ENCODE data around the gene ARL15. TPM values are rescaled to one million over a fixed set of nuclear protein-coding genes. Genes with fewer than 3 reads are reported as not detected.

ARL15 gene
- total RNA-seq, 1 donor from 2014 or later, result 10.4 TPM

DNA sequence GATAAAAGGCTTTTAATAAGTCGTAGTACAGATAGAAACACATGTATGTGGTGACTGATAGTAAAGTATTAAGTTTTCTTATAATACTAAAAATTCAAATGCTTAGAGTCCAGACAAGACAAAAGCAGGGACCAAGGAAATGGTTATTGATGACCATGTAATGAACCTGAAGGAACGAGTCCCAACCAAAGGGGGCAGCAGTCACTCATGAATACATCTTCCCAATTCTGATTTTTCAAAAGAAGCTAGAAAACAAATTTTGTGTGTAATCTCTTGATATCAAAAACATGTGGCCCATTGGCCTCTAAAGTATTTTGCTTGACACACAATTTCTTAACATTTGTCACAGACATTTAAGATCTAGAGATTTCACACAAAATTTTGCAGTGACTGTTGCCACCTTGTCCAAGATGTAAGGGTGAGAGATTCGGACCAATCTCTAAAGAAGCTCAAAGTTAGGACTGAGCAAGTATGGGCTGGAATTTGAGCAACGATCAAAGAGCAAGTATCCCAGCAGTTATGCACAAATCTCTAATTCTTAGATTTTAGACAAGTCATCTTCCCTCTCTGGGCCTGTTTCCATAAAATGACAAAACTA is 66.8 kb downstream of the ARL15 start:
- H3K4me1 Mint-ChIP-seq (ENCODE audit: low read depth), result no peaks in the 10 kb centered on the region
- no peak for DNase-seq (ENCODE audit: low spot score)
- peaks cover 1% of the 10 kb centered on the region for H3K36me3 Mint-ChIP-seq (ENCODE audit: low read depth)
- no peak overlapping the region for H3K4me3 Mint-ChIP-seq
- intact Hi-C loops (cut with micrococcal nuclease), result loop anchor here (1.0 to 10.0 kb wide), 5 partner anchors 69 to 921 kb away; partner anchors contain the start of genes ARL15 and GPX8
- H3K9me3 Mint-ChIP-seq, result no peaks in the 10 kb centered on the region
- peaks cover 4% of the 10 kb centered on the region for H3K27me3 Mint-ChIP-seq (ENCODE audit: insufficient read depth)
- no peak overlapping the region for H3K27ac Mint-ChIP-seq

DNA sequence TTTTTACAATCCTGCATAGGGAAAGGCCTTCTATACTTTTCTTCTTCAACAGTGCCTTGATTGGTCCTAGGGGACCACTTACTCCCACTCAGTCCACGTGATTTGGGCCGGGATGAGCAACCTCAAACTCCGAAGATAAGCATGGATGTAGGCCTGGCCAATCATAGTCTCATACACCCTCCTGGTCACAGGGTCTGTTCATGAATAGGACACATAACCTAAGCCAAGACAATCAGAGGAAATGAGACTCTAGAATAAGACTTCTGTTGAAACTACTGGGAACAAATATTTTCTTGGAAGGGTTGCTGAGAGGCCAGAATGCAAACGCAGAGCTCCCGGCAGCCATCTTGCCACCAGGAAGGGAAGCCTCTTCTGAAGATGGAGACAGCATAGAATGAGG is 68.1 kb downstream of the ARL15 start:
- DNase-seq (ENCODE audit: low spot score), result no peak
- intact Hi-C loops (cut with micrococcal nuclease), result loop anchor here (2.0 to 10.0 kb wide), 3 partner anchors 70 to 923 kb away; partner anchors contain the start of genes ARL15 and GPX8
- Mint-ChIP-seq H3K4me1 (ENCODE audit: low read depth) (no peaks in the 10 kb centered on the region), H3K4me3 (no peak overlapping the region), H3K9me3 (no peaks in the 10 kb centered on the region), H3K27me3 (ENCODE audit: insufficient read depth) (peaks cover 4% of the 10 kb centered on the region), H3K27ac (no peak overlapping the region), H3K36me3 (ENCODE audit: low read depth) (peaks cover under 1% of the 10 kb centered on the region)

DNA sequence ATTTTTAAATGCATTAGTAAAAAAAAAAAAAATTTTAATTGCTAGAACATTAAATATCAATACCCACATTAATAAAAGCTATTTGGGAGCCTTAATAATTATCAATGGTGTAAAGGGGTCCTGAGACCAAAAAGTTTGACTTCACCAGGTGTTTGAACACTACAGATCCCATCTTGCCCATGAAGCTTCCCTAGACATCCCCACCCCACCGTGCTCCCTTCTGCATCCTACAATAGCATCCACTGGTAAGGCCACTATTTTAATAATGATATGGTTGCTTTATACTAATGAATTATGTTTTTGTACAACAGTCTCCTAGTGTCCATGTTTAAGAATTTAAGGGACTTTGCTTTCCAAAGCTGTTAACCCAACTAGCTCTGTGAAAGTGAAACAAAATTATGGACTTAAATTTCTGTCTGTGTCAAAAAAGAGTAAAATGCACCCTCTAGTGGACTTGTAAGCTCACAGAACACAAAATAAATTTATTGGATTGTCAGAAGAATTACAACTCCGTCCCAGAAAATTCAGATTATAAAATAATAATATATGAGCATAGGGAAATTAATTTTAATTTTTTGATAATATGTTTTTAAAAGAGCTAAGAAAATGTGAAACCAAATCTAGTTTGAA is 76.0 kb downstream of the ARL15 start:
- Mint-ChIP-seq H3K27me3 (ENCODE audit: insufficient read depth) (peaks cover 5% of the 10 kb centered on the region), H3K36me3 (ENCODE audit: low read depth) (no peaks in the 10 kb centered on the region), H3K4me3 (no peak overlapping the region), H3K27ac (no peak overlapping the region), H3K4me1 (ENCODE audit: low read depth) (no peaks in the 10 kb centered on the region), H3K9me3 (no peaks in the 10 kb centered on the region)
- intact Hi-C loops (cut with micrococcal nuclease), result no loop called here
- no peak for DNase-seq (ENCODE audit: low spot score)

DNA sequence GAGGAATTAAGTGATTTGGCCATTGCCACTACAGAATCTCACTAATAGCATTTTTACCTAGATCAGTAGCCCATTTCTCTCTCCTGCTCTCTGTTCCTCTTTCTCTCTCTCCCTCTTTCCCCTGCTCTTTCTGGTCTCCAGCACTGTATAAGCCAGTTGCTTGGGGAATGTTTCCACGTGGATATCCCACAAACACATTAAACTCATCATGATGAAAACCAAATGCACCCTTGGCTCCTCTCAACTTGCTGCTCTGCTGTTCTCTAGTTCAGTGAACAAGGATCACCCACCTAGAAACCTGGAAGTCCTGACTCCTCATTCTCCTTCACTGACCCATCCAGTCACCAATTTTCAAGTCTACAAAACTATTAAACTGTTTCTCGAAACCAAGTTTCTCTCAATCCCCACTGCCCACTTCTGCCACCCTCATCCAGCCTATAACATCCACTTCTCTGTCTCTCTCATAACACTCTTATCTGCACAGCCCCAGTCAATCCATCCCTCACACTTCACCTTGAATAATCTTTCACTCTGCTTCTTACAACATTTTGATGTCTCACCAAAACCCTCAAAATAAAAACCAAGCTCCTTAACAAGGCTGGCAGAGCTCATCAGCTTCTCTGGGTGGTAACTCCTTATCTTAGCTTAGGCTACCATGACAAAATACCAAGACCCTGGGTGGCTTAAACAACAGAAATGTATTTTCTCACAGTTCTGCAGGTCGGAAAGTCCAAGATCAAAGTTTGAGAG is 79.3 kb downstream of the ARL15 start:
- intact Hi-C loops (cut with micrococcal nuclease), result no loop called here

DNA sequence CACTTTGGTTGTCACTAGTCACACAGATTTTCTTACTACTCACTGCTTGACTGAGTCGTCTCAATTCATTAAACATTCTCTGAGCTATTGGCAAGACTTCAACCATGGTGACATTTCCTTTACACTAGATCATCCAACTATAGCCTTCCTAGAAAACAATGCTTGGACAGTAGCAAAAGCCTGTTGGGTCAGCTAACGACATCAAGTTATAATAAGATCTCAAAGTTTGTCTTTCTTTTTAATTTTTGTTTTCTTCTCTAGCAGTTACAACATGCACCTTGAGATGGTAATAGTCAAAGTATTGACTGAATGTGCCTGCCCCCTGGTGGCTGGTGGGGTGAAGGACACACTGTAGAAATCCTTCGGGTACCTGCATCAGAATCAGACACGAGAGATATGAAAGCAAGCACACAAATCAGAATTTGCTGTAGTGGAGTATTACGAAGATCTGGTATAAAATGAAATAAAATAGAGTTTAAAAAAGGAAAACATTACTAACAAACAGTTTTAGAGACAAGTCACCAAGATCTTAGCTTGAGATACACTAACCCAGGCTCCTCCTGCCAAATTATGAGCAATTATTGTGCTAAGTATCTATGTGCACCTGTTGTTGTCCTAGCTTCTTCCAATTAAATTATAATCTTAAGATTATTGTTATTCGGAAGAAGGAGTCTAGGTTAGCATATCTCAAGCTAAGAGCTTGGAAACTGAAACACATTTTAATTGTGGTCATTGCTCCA is 81.2 kb downstream of the ARL15 start:
- H3K27ac Mint-ChIP-seq, result no peak overlapping the region
- H3K9me3 Mint-ChIP-seq, result no peaks in the 10 kb centered on the region
- DNase-seq (ENCODE audit: low spot score), result peak; percentile 47
- intact Hi-C loops (cut with micrococcal nuclease), result loop anchor here (1.0 to 2.0 kb wide), 4 partner anchors 751 to 1059 kb away; no protein-coding TSS in a partner anchor
- H3K27me3 Mint-ChIP-seq (ENCODE audit: insufficient read depth), result peaks cover 8% of the 10 kb centered on the region
- no peak overlapping the region for H3K4me3 Mint-ChIP-seq
- H3K4me1 Mint-ChIP-seq (ENCODE audit: low read depth), result no peaks in the 10 kb centered on the region
- no peaks in the 10 kb centered on the region for H3K36me3 Mint-ChIP-seq (ENCODE audit: low read depth)

More for the DNA sequence above, 79.3 kb downstream of the ARL15 start:
- DNase-seq (ENCODE audit: low spot score), result no peak
- Mint-ChIP-seq H3K4me3 (no peak overlapping the region), H3K27ac (no peak overlapping the region), H3K36me3 (ENCODE audit: low read depth) (no peaks in the 10 kb centered on the region), H3K27me3 (ENCODE audit: insufficient read depth) (peaks cover 7% of the 10 kb centered on the region), H3K9me3 (no peaks in the 10 kb centered on the region), H3K4me1 (ENCODE audit: low read depth) (no peaks in the 10 kb centered on the region)

DNA sequence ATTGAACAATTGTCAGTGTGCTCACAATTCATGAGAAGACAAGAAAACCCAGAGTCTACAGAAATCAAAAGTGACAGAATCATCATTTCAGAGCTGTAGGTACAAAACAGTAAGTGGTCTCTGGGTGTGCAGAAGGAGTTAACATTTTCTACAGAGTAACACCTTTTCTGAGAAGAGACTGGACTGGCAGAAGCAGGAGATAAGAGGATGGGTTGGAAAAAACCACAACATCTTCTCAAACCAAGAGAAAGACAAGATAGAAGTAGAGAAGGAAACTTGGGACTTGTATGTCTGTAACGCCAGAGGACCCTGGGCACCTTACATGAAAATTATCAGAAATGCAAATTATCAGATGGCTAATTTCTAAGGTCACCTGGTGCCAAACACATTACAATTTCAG is 82.6 kb downstream of the ARL15 start:
- no peaks in the 10 kb centered on the region for H3K36me3 Mint-ChIP-seq (ENCODE audit: low read depth)
- H3K9me3 Mint-ChIP-seq, result no peaks in the 10 kb centered on the region
- peaks cover 8% of the 10 kb centered on the region for H3K27me3 Mint-ChIP-seq (ENCODE audit: insufficient read depth)
- no peaks in the 10 kb centered on the region for H3K4me1 Mint-ChIP-seq (ENCODE audit: low read depth)
- H3K27ac Mint-ChIP-seq, result no peak overlapping the region
- intact Hi-C loops (cut with micrococcal nuclease), result loop anchor here (2.0 kb wide), 1 partner anchor 801 kb away; no protein-coding TSS in a partner anchor
- no peak for DNase-seq (ENCODE audit: low spot score)
- no peak overlapping the region for H3K4me3 Mint-ChIP-seq

DNA sequence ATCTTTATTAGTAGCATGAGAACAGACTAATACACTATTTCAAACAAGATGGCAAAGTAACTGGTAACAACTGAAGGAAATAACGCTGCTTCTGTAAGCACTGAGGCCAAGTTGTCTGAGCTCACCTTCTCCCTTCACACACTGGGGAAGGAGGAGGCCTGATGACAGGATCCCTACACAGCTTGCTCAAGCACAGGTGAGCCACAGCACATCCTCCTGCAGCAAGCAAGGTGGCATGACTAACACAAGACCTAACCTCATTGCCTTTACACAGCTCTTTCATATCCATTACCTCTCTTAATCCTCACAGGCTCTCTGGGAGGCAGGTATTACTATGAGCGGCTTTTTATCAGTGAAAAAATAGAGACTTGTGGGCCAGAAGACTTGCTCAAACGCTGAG is 83.3 kb downstream of the ARL15 start:
- no peak for DNase-seq (ENCODE audit: low spot score)
- H3K27ac Mint-ChIP-seq, result no peak overlapping the region
- no peak overlapping the region for H3K4me3 Mint-ChIP-seq
- H3K27me3 Mint-ChIP-seq (ENCODE audit: insufficient read depth), result peaks cover 8% of the 10 kb centered on the region
- intact Hi-C loops (cut with micrococcal nuclease), result no loop called here
- H3K9me3 Mint-ChIP-seq, result no peaks in the 10 kb centered on the region
- H3K4me1 Mint-ChIP-seq (ENCODE audit: low read depth), result no peaks in the 10 kb centered on the region
- no peaks in the 10 kb centered on the region for H3K36me3 Mint-ChIP-seq (ENCODE audit: low read depth)

DNA sequence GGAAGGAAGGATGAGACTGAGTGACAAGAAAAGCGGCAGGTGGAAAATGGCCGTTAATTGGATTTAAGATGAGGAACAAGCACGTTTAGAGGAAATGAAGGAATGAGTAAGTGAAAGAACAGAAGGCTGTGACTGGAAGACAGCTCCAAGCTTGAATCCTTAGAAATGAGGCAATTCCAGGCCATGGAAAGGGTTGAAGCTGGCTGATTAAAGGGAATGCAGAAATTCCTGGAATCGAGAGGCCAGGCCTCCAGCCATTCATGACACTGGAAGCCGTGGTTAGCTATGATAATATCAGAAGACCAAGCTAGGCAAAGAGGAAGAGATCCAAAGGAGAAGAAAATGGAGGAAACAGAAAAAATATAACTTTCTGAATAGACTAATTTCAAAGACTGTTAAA is 84.2 kb downstream of the ARL15 start:
- no peak overlapping the region for H3K27ac Mint-ChIP-seq
- no peak for DNase-seq (ENCODE audit: low spot score)
- intact Hi-C loops (cut with micrococcal nuclease), result no loop called here
- H3K9me3 Mint-ChIP-seq, result no peaks in the 10 kb centered on the region
- no peaks in the 10 kb centered on the region for H3K4me1 Mint-ChIP-seq (ENCODE audit: low read depth)
- H3K4me3 Mint-ChIP-seq, result no peak overlapping the region
- peaks cover 7% of the 10 kb centered on the region for H3K27me3 Mint-ChIP-seq (ENCODE audit: insufficient read depth)
- H3K36me3 Mint-ChIP-seq (ENCODE audit: low read depth), result no peaks in the 10 kb centered on the region

DNA sequence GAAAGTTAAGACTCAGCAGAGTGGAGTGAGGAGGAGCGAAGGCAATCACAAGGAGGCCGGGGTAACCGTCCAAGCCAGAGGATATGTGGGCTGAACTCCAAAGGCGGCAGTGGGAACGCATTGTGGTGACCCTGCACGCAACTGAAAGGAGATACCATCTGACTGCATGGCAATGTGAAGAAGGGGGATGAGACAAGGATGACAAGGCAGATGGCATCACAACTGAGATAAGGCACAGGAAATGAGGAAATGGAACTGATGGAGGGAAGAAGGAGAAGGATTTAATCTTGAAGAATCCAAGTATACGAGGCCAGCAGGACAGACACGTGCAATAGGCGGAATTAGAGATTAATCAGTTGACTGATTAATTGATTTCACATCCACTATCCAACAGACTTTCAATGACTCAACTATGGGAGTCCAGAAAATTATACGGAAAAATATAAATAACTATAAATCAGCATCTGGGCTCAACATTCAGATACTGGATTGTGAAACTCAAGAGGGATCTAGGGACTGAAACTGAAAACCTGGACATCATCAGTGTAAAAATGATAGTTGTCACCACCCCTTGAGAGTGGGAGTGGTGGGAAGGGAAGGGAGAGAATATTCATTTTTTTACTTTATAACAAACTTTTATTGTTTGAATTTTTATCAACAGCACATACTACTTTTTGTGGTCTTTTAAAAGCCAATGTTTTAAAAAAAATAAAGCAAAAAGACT is 86.1 kb downstream of the ARL15 start:
- no peak for DNase-seq (ENCODE audit: low spot score)
- H3K36me3 Mint-ChIP-seq (ENCODE audit: low read depth), result no peaks in the 10 kb centered on the region
- H3K27ac Mint-ChIP-seq, result no peak overlapping the region
- peaks cover 5% of the 10 kb centered on the region for H3K27me3 Mint-ChIP-seq (ENCODE audit: insufficient read depth)
- no peaks in the 10 kb centered on the region for H3K4me1 Mint-ChIP-seq (ENCODE audit: low read depth)
- H3K9me3 Mint-ChIP-seq, result no peaks in the 10 kb centered on the region
- H3K4me3 Mint-ChIP-seq, result no peak overlapping the region
- intact Hi-C loops (cut with micrococcal nuclease), result no loop called here

DNA sequence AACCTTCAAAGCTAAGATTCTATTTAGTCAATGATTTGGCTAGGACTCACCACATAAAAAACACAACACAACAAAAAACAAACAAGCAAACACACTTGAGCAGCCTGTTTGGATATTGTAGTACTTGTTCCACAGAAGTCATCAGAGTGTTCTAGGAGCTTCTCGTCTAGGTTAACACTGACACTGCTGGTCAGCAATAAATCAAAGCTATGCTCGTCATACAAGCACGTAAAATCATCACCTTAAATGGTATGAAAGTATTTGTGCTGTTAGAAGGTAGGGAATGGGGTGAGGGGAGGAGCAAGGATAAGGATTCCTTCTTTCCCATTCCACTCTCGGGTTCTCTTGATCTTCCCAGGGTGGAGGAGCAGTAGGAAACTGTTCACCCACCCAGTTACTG is 88.0 kb downstream of the ARL15 start:
- Mint-ChIP-seq H3K27ac (no peak overlapping the region), H3K4me1 (ENCODE audit: low read depth) (no peaks in the 10 kb centered on the region), H3K9me3 (no peaks in the 10 kb centered on the region), H3K36me3 (ENCODE audit: low read depth) (no peaks in the 10 kb centered on the region), H3K27me3 (ENCODE audit: insufficient read depth) (peaks cover 3% of the 10 kb centered on the region), H3K4me3 (no peak overlapping the region)
- DNase-seq (ENCODE audit: low spot score), result no peak
- intact Hi-C loops (cut with micrococcal nuclease), result no loop called here

DNA sequence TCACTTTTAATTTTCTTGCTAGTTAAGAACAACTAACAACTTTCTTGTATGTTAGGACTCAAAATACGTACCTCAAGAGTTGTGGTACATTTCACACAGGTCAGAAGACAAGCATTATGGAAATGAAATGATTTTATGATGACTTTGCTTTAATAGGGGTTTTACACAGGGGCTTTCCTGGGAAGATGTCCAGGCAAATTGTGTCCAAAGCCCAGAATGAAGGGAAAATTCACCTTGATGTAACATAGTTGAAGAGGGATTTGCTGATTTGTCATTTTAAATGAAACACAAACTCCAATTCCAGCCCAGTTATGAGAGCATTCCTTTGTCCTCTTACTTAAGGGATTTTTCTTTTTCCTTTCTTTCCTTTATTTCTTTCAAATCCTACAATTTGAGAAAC is 89.2 kb downstream of the ARL15 start:
- Mint-ChIP-seq H3K4me1 (ENCODE audit: low read depth) (no peaks in the 10 kb centered on the region), H3K4me3 (no peak overlapping the region), H3K36me3 (ENCODE audit: low read depth) (no peaks in the 10 kb centered on the region), H3K27ac (no peak overlapping the region), H3K9me3 (no peaks in the 10 kb centered on the region), H3K27me3 (ENCODE audit: insufficient read depth) (peaks cover 3% of the 10 kb centered on the region)
- no peak for DNase-seq (ENCODE audit: low spot score)
- intact Hi-C loops (cut with micrococcal nuclease), result no loop called here

DNA sequence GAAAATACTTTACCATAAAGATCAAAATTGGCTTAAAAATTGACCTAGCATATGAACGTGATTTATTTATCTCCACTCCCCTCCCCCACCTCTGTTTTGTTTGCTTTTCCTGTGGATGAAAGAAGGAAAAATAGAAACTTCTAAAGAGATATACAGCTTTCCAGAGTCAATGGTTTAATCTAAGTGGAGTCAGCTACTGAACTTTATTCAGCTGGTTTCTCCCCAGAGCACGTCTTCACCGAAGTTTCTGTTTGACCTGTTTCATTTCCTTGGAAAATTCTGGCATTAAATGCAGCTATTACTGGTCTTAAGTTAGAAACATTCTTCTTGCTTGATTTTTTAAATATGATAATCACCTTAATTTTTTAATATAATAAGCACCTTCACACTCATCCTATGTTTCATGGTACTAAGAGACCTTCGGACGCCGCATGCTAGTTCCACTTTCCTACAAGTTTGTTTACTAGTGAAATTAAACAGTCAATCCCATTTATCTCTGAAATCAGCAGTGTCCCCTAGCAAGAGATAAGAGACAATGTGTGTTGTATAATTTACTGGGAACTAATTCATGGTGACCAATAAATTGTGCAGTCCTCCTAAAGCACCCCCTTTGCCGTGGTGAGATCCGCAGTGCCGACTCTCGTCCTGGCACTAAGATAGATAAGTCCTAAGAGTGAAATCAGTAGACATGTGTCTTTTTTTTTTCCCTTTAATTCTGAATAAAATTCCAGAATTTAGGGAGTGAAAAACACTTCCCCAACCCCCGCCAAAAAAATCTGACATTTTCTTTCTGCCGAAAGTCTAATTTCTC is 89.9 kb downstream of the ARL15 start:
- H3K4me3 Mint-ChIP-seq, result no peak overlapping the region
- no peak for DNase-seq (ENCODE audit: low spot score)
- H3K27ac Mint-ChIP-seq, result no peak overlapping the region
- intact Hi-C loops (cut with micrococcal nuclease), result no loop called here
- H3K27me3 Mint-ChIP-seq (ENCODE audit: insufficient read depth), result peaks cover under 1% of the 10 kb centered on the region
- no peaks in the 10 kb centered on the region for H3K4me1 Mint-ChIP-seq (ENCODE audit: low read depth)
- H3K36me3 Mint-ChIP-seq (ENCODE audit: low read depth), result no peaks in the 10 kb centered on the region
- no peaks in the 10 kb centered on the region for H3K9me3 Mint-ChIP-seq

Measured in activated T-helper 1 cell treated with anti-CD3 and anti-CD28 coated beads, Interleukin-12 subunit alpha, Interleukin-12 subunit beta, Interleukin-2, Interleukin-4 antibody, amounts not matched to agents 30 ng/mL and 10 ng/mL and 1 ng/mL, durations not matched to agents 14 hours and 24 hours and 36 hours (primary cell).